ENCODE results near the gene RHO.

The RHO gene

GRCh38 chr3:129562803-129563202 lies 34.4 kb downstream of the RHO start:
- Histone ChIP-seq H3K4me2 (ENCODE audit: insufficient read depth, low read length) (no peak overlapping the region), H2AFZ (ENCODE audit: low read depth, low read length) (no peak overlapping the region), H3K27me3 (ENCODE audit: insufficient read depth, low read length, poor library complexity) (no peaks in the 10 kb centered on the region), H3K36me3 (ENCODE audit: insufficient read depth, low read length) (peaks cover 100% of the 10 kb centered on the region), H3K4me1 (ENCODE audit: insufficient read depth, low read length) (no peaks in the 10 kb centered on the region), H3K79me2 (ENCODE audit: insufficient read depth, low read length) (no peaks in the 10 kb centered on the region), H4K20me1 (ENCODE audit: insufficient read depth, low read length) (peaks cover 20% of the 10 kb centered on the region), H3K27ac (ENCODE audit: low read length) (no peak overlapping the region), H3K9me3 (ENCODE audit: insufficient read depth, low read length, severe bottlenecking) (no peaks in the 10 kb centered on the region), H3K4me3 (ENCODE audit: low read depth in 1 of 2, low read length in 2 of 2) (no peak overlapping the region), H3K9ac (ENCODE audit: low read depth, low read length) (no peak overlapping the region)
- ATAC-seq (ENCODE audit: insufficient read depth, low read depth) (no peak), DNase-seq (no peak)
- TF ChIP-seq EZH2 (IDR thresholded peaks at IDR 0.05; ENCODE audit: borderline replicate concordance, low read depth, low read length, severe bottlenecking) (no peak), CTCF (IDR thresholded peaks at IDR 0.05; ENCODE audit: borderline replicate concordance, extremely low read depth, low read length, poor library complexity, severe bottlenecking) (no peak)

GRCh38 chr3:129563332-129563731 lies 34.9 kb downstream of the RHO start:
- H3K9ac ChIP-seq (ENCODE audit: low read depth, low read length): no peak overlapping the region
- no peak overlapping the region for H3K27ac ChIP-seq (ENCODE audit: low read length)
- H4K20me1 ChIP-seq (ENCODE audit: insufficient read depth, low read length): peaks cover 20% of the 10 kb centered on the region
- H3K4me1 ChIP-seq (ENCODE audit: insufficient read depth, low read length): no peaks in the 10 kb centered on the region
- no peaks in the 10 kb centered on the region for H3K79me2 ChIP-seq (ENCODE audit: insufficient read depth, low read length)
- TF ChIP-seq EZH2 (IDR thresholded peaks at IDR 0.05; ENCODE audit: borderline replicate concordance, low read depth, low read length, severe bottlenecking): no peak
- no peak for TF ChIP-seq CTCF (IDR thresholded peaks at IDR 0.05; ENCODE audit: borderline replicate concordance, extremely low read depth, low read length, poor library complexity, severe bottlenecking)
- H3K4me3 ChIP-seq (ENCODE audit: low read depth in 1 of 2, low read length in 2 of 2): no peak overlapping the region
- H2AFZ ChIP-seq (ENCODE audit: low read depth, low read length): no peak overlapping the region
- ATAC-seq (ENCODE audit: insufficient read depth, low read depth) (no peak), DNase-seq (no peak)
- no peaks in the 10 kb centered on the region for H3K27me3 ChIP-seq (ENCODE audit: insufficient read depth, low read length, poor library complexity)
- H3K36me3 ChIP-seq (ENCODE audit: insufficient read depth, low read length): peaks cover 99% of the 10 kb centered on the region
- no peak overlapping the region for H3K4me2 ChIP-seq (ENCODE audit: insufficient read depth, low read length)
- H3K9me3 ChIP-seq (ENCODE audit: insufficient read depth, low read length, severe bottlenecking): no peaks in the 10 kb centered on the region

GRCh38 chr3:129563850-129564535 lies 35.6 kb downstream of the RHO start:
- Histone ChIP-seq H3K9ac (ENCODE audit: low read depth, low read length) (no peak overlapping the region), H3K27me3 (ENCODE audit: insufficient read depth, low read length, poor library complexity) (no peaks in the 10 kb centered on the region), H3K27ac (ENCODE audit: low read length) (no peak overlapping the region), H3K4me2 (ENCODE audit: insufficient read depth, low read length) (no peak overlapping the region), H3K4me1 (ENCODE audit: insufficient read depth, low read length) (no peaks in the 10 kb centered on the region), H3K79me2 (ENCODE audit: insufficient read depth, low read length) (no peaks in the 10 kb centered on the region), H4K20me1 (ENCODE audit: insufficient read depth, low read length) (peaks cover 18% of the 10 kb centered on the region), H3K9me3 (ENCODE audit: insufficient read depth, low read length, severe bottlenecking) (no peaks in the 10 kb centered on the region), H2AFZ (ENCODE audit: low read depth, low read length) (no peak overlapping the region), H3K4me3 (ENCODE audit: low read depth in 1 of 2, low read length in 2 of 2) (no peak overlapping the region), H3K36me3 (ENCODE audit: insufficient read depth, low read length) (peaks cover 98% of the 10 kb centered on the region)
- DNase-seq (no peak), ATAC-seq (ENCODE audit: insufficient read depth, low read depth) (no peak)
- TF ChIP-seq CTCF (IDR thresholded peaks at IDR 0.05; ENCODE audit: borderline replicate concordance, extremely low read depth, low read length, poor library complexity, severe bottlenecking): no peak
- TF ChIP-seq EZH2 (IDR thresholded peaks at IDR 0.05; ENCODE audit: borderline replicate concordance, low read depth, low read length, severe bottlenecking): no peak
